RWPE2 (cell line): ENCODE data around the gene PRKG1.

Experiments used
- ATAC-seq: fragments of 200-7000 bp; cut with Tn5 transposase; 3 replicates; pipeline ENCODE4 v1.9.1; 2021; ENCODE audit warnings: low read depth
- DNase-seq: peaks from one replicate; pipeline ENCODE4 v3.0.0-alpha.2; 2020; ENCODE audit warnings: low spot score
- H3K27ac ChIP-seq: fragments of 450-650 bp; 2 replicates; pipeline ENCODE4 v1.5.1; 2017; ENCODE audit warnings: mild to moderate bottlenecking; ENCODE audit not compliant: poor library complexity, severe bottlenecking
- H3K27me3 ChIP-seq: fragments of 250-450 bp; sonication (Bioruptor Pico); 2 replicates; pipeline ENCODE4 v1.5.1; 2021; ENCODE audit warnings: mild to moderate bottlenecking, moderate library complexity; ENCODE audit not compliant: insufficient read depth, poor library complexity, severe bottlenecking
- H3K36me3 ChIP-seq: fragments of 250-450 bp; sonication (Bioruptor Pico); 2 replicates; pipeline ENCODE4 v1.5.1; 2020; ENCODE audit warnings: low read depth, mild to moderate bottlenecking, moderate library complexity
- H3K4me1 ChIP-seq: fragments of 250-450 bp; sonication (Bioruptor Pico); 2 replicates; pipeline ENCODE4 v1.5.1; 2021; ENCODE audit warnings: mild to moderate bottlenecking, moderate library complexity; ENCODE audit not compliant: insufficient read depth, poor library complexity, severe bottlenecking
- H3K4me3 ChIP-seq: fragments of 250-450 bp; sonication (Bioruptor Pico); 2 replicates; pipeline ENCODE4 v1.5.1; 2021; ENCODE audit warnings: mild to moderate bottlenecking, moderate library complexity; ENCODE audit not compliant: severe bottlenecking
- H3K9me3 ChIP-seq: fragments of 250-450 bp; sonication (Bioruptor Pico); 2 replicates; pipeline ENCODE4 v1.5.1; 2021; ENCODE audit warnings: mild to moderate bottlenecking, moderate library complexity; ENCODE audit not compliant: severe bottlenecking
- TF ChIP-seq, protein P1 (sequence below): fragments of 450-650 bp; IDR thresholded peaks from one replicate; pipeline ENCODE4 v1.5.1; 2017; ENCODE audit warnings: mild to moderate bottlenecking, moderate library complexity; ENCODE audit not compliant: poor library complexity, severe bottlenecking

PRKG1 gene

DNA sequence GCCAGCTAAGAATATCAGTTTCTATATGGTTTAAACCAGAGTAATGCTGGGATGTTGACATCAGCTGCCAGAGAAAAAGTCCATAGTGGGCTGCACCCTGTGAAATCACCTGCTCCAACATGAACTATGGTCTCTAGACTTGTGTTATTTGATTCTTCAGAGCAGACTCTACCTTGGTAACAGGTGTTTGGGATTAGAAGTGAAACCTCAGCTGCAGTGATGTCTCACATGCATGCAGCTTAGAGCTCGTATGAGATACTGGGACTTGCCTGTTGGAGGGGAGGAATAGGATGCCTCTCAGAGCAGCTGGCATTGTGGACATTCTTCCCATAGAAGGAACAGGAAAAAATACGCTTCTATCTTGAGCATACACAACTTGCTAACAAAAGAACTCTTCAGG is 912.2 kb downstream of the PRKG1 start:
- Histone ChIP-seq H3K27ac (no peak overlapping the region), H3K27me3 (no peaks in the 10 kb centered on the region), H3K9me3 (no peaks in the 10 kb centered on the region), H3K4me3 (no peak overlapping the region), H3K4me1 (no peaks in the 10 kb centered on the region), H3K36me3 (no peaks in the 10 kb centered on the region)
- TF ChIP-seq, protein P1, sequence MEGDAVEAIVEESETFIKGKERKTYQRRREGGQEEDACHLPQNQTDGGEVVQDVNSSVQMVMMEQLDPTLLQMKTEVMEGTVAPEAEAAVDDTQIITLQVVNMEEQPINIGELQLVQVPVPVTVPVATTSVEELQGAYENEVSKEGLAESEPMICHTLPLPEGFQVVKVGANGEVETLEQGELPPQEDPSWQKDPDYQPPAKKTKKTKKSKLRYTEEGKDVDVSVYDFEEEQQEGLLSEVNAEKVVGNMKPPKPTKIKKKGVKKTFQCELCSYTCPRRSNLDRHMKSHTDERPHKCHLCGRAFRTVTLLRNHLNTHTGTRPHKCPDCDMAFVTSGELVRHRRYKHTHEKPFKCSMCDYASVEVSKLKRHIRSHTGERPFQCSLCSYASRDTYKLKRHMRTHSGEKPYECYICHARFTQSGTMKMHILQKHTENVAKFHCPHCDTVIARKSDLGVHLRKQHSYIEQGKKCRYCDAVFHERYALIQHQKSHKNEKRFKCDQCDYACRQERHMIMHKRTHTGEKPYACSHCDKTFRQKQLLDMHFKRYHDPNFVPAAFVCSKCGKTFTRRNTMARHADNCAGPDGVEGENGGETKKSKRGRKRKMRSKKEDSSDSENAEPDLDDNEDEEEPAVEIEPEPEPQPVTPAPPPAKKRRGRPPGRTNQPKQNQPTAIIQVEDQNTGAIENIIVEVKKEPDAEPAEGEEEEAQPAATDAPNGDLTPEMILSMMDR, result no peak
- DNase-seq (no peak), ATAC-seq (no peak)

DNA sequence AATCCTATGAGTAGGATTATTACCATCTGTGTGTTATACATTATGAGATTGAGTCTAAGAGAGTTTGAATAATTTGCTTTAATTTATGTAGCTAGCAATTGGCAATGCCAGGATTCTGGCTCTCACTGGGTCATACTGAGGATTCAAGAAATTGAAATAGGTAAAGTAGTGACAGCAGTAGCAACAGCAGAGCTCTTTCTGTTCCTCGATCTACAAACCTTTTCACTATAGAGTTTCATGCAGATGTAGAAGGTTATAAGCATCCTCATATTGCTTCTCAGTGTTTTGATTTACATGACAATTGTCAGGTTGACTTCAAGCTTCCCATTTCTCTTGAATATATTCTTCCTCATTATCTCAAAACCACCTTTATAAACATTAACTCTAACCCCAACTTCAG is 919.2 kb downstream of the PRKG1 start:
- no peak for DNase-seq
- Histone ChIP-seq H3K9me3 (no peaks in the 10 kb centered on the region), H3K36me3 (no peaks in the 10 kb centered on the region), H3K27me3 (peaks cover 3% of the 10 kb centered on the region), H3K4me3 (no peak overlapping the region), H3K4me1 (no peaks in the 10 kb centered on the region), H3K27ac (no peak overlapping the region)
- TF ChIP-seq, protein P1, result no peak
- no peak for ATAC-seq

DNA sequence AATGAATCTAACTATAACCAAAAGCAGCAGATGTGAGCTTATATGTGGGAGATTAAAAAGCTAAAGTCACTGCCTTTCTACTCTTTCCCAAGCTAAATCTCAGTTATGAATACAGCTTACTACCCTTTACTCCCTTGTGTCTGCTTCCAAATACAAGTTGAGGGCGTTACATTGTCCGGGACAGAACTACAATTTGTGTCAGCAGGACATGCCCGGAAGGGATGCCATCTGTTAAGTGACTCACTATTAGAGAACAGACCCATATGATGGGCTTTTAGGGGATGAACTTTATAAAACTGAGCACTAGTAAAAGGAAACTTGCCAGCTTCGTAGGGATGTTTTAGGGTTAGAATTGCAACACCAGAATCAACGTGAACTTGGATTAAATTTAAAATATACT is 924.8 kb downstream of the PRKG1 start:
- Histone ChIP-seq H3K9me3 (no peaks in the 10 kb centered on the region), H3K36me3 (no peaks in the 10 kb centered on the region), H3K27me3 (peaks cover 6% of the 10 kb centered on the region), H3K27ac (no peak overlapping the region), H3K4me3 (no peak overlapping the region), H3K4me1 (no peaks in the 10 kb centered on the region)
- ATAC-seq, result no peak
- DNase-seq, result no peak
- TF ChIP-seq, protein P1, result no peak

DNA sequence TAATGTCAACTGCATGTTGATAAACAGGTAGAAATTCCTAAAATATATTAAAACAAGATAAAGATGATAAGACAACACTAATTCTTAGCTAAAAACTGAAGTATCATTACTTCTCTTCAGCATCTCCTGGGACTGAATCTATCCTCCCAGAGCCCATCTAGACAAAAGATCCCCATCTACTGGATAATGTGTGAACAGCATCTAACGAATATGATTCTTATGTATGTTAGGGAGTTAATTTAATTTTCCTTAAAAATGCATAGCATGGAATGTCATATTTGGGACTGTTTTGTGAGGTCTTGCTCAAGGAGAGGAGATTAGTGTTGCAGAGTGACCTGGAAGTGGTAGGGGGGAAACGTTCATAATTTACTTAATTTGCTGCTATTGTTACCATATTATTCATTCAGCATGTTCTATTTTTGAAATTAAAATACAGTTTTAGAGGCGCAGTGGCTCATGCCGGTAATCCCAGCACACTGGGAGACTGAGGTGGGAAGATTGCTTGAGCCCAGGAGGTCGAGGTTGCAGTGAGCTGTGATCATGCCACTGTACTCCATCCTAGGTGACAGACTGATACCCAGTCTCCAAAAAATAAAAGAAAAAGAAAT is 930.2 kb downstream of the PRKG1 start:
- H3K27me3 ChIP-seq, result peaks cover 3% of the 10 kb centered on the region
- ATAC-seq, result peak; percentile 50; the same call in 1 of the 3 replicates

DNA sequence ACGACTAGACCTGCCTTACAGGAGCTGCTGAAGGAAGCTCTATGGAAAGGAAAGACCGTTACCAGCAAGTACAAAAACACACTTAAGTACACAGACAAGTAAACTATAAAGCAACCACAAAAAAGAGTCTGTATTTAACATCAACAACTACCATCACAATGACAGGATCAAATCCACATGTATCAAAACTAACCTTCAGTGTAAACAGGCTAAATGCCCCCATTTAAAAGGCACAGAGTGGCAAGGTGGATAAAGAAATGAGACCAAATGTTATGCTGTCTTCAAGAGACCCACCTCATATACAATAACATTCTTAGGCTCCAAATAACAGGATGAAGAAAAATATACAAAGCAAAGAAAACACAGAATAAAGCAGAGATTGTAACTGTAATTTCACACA is 932.8 kb downstream of the PRKG1 start:
- no peaks in the 10 kb centered on the region for H3K36me3 ChIP-seq
- H3K4me1 ChIP-seq, result no peaks in the 10 kb centered on the region
- H3K9me3 ChIP-seq, result no peaks in the 10 kb centered on the region
- no peak overlapping the region for H3K27ac ChIP-seq
- no peak overlapping the region for H3K4me3 ChIP-seq
- ATAC-seq (no peak), DNase-seq (no peak)
- TF ChIP-seq, protein P1, result no peak
- no peaks in the 10 kb centered on the region for H3K27me3 ChIP-seq

More for the DNA sequence above, 930.2 kb downstream of the PRKG1 start:
- Histone ChIP-seq H3K4me1 (no peaks in the 10 kb centered on the region), H3K27ac (no peak overlapping the region), H3K9me3 (no peaks in the 10 kb centered on the region), H3K36me3 (no peaks in the 10 kb centered on the region), H3K4me3 (no peak overlapping the region)
- TF ChIP-seq, protein P1, result peak; percentile 75
- no peak for DNase-seq
